ENCODE results near the gene CCDC66. TPM values are rescaled to one million over a fixed set of nuclear protein-coding genes. Genes with fewer than 3 reads are reported as not detected.

CCDC66 gene
- total and polyA plus RNA-seq, 2 of the 8 experiments (the other 6 are each of a cell fraction or from before 2014, with no cell fraction given) = 9.6 to 29.3 TPM

GRCh38 chr3:56536735-56537134 lies 20.2 kb upstream of the CCDC66 start:
- no peaks in the 10 kb centered on the region for H3K9me3 ChIP-seq (ENCODE audit: insufficient read depth in 2 of 2, low read depth in 1 of 2, low read length in 1 of 2)
- no peaks in the 10 kb centered on the region; a peak in 1 of 7 replicates for H3K4me1 ChIP-seq (replicated peaks in 1 of 4; ENCODE audit: control insufficient read depth in 3 of 4, insufficient read depth in 4 of 4, low read length in 3 of 4)
- WGBS, 2 experiments (ENCODE audit: extremely low coverage in 1 of 2, insufficient coverage in 1 of 2, insufficient read length in 1 of 2, insufficient replicate concordance in 2 of 2, low coverage in 1 of 2, low lambda C conversion rate in 2 of 2, missing lambda C conversion rate in 1 of 2) = 49% methylated on average over 2 of the region's 2 CpGs; no CpG with 5 or more reads in 1 of the 2 experiments
- no peaks in the 10 kb centered on the region for H3K79me1 ChIP-seq (ENCODE audit: low read depth, low read length)
- H3K36me3 ChIP-seq (ENCODE audit: control insufficient read depth in 2 of 4, insufficient read depth in 4 of 4, low read length in 3 of 4) = no peaks in the 10 kb centered on the region
- H3K9ac ChIP-seq (replicated peaks in 1 of 4; ENCODE audit: extremely low read depth in 1 of 4, low read depth in 3 of 4, low read length in 3 of 4) = no peak overlapping the region
- no peaks in the 10 kb centered on the region for H3K79me2 ChIP-seq (ENCODE audit: control insufficient read depth in 1 of 2, insufficient read depth in 2 of 2, low read length in 2 of 2)
- H2BK5ac ChIP-seq (ENCODE audit: low read depth, low read length) = no peak overlapping the region
- no peak overlapping the region for H3K4me2 ChIP-seq (ENCODE audit: insufficient read depth in 1 of 2, low read depth in 2 of 2, low read length in 2 of 2)
- no peak overlapping the region for H2BK20ac ChIP-seq (ENCODE audit: low read length)
- H3K56ac ChIP-seq (replicated peaks; ENCODE audit: insufficient read length, low read depth, low read length) = no peak overlapping the region
- no peak overlapping the region for H4K8ac ChIP-seq (ENCODE audit: extremely low read depth, insufficient read depth, low read length)
- no peak overlapping the region for H4K5ac ChIP-seq (ENCODE audit: insufficient read length, low read depth, low read length)
- no peak overlapping the region for H3K14ac ChIP-seq (ENCODE audit: insufficient read length)
- H2BK12ac ChIP-seq (ENCODE audit: low read depth, low read length) = no peak overlapping the region
- no peak overlapping the region for H2BK15ac ChIP-seq (ENCODE audit: low read length)
- no peak for FAIRE-seq
- CTCF ChIA-PET (ENCODE audit: partially characterized antibody) = interaction anchor here (1.0 to 1.1 kb wide), 2 partner anchors 11 to 21 kb away, joined by 3 read pairs; no protein-coding TSS in a partner anchor
- H4K91ac ChIP-seq (replicated peaks; ENCODE audit: insufficient read length, low read length) = no peak overlapping the region
- no peak overlapping the region for H3K4ac ChIP-seq (replicated peaks; ENCODE audit: insufficient read length, low read depth, low read length)
- no peak overlapping the region for H3K4me3 ChIP-seq (ENCODE audit: extremely low read depth in 1 of 4, insufficient read depth in 2 of 4, low read depth in 3 of 4, low read length in 4 of 4)
- H2AK5ac ChIP-seq (ENCODE audit: low read depth, low read length) = no peak overlapping the region
- H4K20me1 ChIP-seq (replicated peaks in 1 of 2; ENCODE audit: control insufficient read depth in 1 of 2, insufficient read depth in 2 of 2, low read length in 2 of 2) = no peaks in the 10 kb centered on the region
- no peak overlapping the region for H2AFZ ChIP-seq (ENCODE audit: low read length)
- POLR2A ChIA-PET (ENCODE audit: partially characterized antibody) = no interaction called here
- H2BK120ac ChIP-seq (replicated peaks; ENCODE audit: low read depth, low read length) = no peak overlapping the region
- TF ChIP-seq ATF2 (IDR thresholded peaks at IDR 0.05; ENCODE audit: low read length) (no peak), ASH2L (IDR thresholded peaks at IDR 0.05; ENCODE audit: low read length) (no peak), GABPA (IDR thresholded peaks at IDR 0.05; ENCODE audit: borderline replicate concordance, insufficient read depth, low read length) (no peak), BACH1 (IDR thresholded peaks at IDR 0.05; ENCODE audit: low read length) (no peak), SRF (IDR thresholded peaks at IDR 0.05; ENCODE audit: low read depth, low read length) (no peak), KDM4A (IDR thresholded peaks at IDR 0.05; ENCODE audit: low read depth, low read length, severe bottlenecking) (no peak), MAFK (IDR thresholded peaks at IDR 0.05; ENCODE audit: low read depth, low read length) (no peak), HDAC6 (IDR thresholded peaks at IDR 0.05; ENCODE audit: low read depth, low read length) (no peak)
- TF ChIP-seq, protein P1, sequence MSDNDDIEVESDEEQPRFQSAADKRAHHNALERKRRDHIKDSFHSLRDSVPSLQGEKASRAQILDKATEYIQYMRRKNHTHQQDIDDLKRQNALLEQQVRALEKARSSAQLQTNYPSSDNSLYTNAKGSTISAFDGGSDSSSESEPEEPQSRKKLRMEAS (IDR thresholded peaks at IDR 0.05) = no peak
- no peak overlapping the region for H3K27ac ChIP-seq (ENCODE audit: low read depth, low read length)
- H3K23me2 ChIP-seq (ENCODE audit: low read depth, low read length) = no peaks in the 10 kb centered on the region
- H3K27me3 ChIP-seq (replicated peaks in 1 of 4; ENCODE audit: control insufficient read depth in 3 of 4, extremely low read depth in 1 of 4, insufficient read depth in 3 of 4, low read length in 3 of 4) = no peaks in the 10 kb centered on the region
- DNase-seq (ENCODE audit: low read depth in 1 of 2, low spot score in 2 of 2) = no peak
- no peak overlapping the region for H3K18ac ChIP-seq (ENCODE audit: extremely low read depth, low read length)
- no peak overlapping the region for H3K23ac ChIP-seq (ENCODE audit: insufficient read length)
